ENCODE data around the gene SYDE2. TPM values are rescaled to one million over a fixed set of nuclear protein-coding genes. Genes with fewer than 3 reads are reported as not detected.

SYDE2 gene
- total and polyA plus RNA-seq, 9 of the 15 experiments (the other 6 are each of a cell fraction or from before 2014, with no cell fraction given) = 0.39 to 8.7 (median 4.5) TPM

- ChIA-PET CTCF (ENCODE audit: low intra/inter-chr PET ratio) (interaction anchor here (1.0 kb wide), 1 partner anchor 121 kb away, joined by 3 read pairs; no protein-coding TSS in a partner anchor), POLR2A (interaction anchor here (0.8 to 1.9 kb wide), 5 partner anchors 9 to 47 kb away, joined by 3 to 14 read pairs (median 5); no protein-coding TSS in a partner anchor)
- 48% methylated on average over 8 of the region's 8 CpGs for WGBS (ENCODE audit: insufficient coverage, low coverage, missing lambda C conversion rate)
- H3K27me3 ChIP-seq (ENCODE audit: control insufficient read depth in 2 of 2, insufficient read depth in 2 of 2, low read length in 2 of 2) = no peaks in the 10 kb centered on the region
- H2AFZ ChIP-seq (ENCODE audit: low read depth, low read length) = peak overlapping the region; percentile 7; the same call in 1 of the 2 replicates
- in situ Hi-C loops (cut with MboI) (no loop called here), intact Hi-C loops (cut with micrococcal nuclease) (no loop called here)
- no peak overlapping the region; the same call in 1 of the 2 replicates for H3K4me2 ChIP-seq (ENCODE audit: insufficient read depth, low read length)
- H3K9me1 ChIP-seq (ENCODE audit: control insufficient read depth, insufficient read depth, low read length) = no peaks in the 10 kb centered on the region
- H3K27ac ChIP-seq (ENCODE audit: extremely low read depth, low read depth, low read length) = no peak overlapping the region
- no peaks in the 10 kb centered on the region for H3K9me3 ChIP-seq (replicated peaks; ENCODE audit: control insufficient read depth, insufficient read depth, low read depth, low read length)
- no peaks in the 10 kb centered on the region for H4K20me1 ChIP-seq (replicated peaks; ENCODE audit: control insufficient read depth, insufficient read depth, low read length)
- no peaks in the 10 kb centered on the region for H3K79me2 ChIP-seq (ENCODE audit: control insufficient read depth, insufficient read depth, low read length)
- FAIRE-seq (peak; percentile 15), DNase-seq (ENCODE audit: extremely low read depth in 1 of 4, low spot score in 3 of 4) (peak in 2 of 4 experiments; percentile 26 to 35), ATAC-seq (peak; percentile 88)
- H3K4me1 ChIP-seq (replicated peaks in 1 of 2; ENCODE audit: control insufficient read depth in 2 of 2, insufficient read depth in 2 of 2, low read length in 2 of 2) = peaks cover 6 to 9% of the 10 kb centered on the region in 2 experiments; a peak in 4 of 5 replicates
- no peak overlapping the region for H3K4me3 ChIP-seq
- no peak overlapping the region for H3K9ac ChIP-seq (ENCODE audit: insufficient read depth in 1 of 2, low read depth in 2 of 2, low read length in 2 of 2)
- BruUV-seq (replicated peaks) = no TSS peak
- no peaks in the 10 kb centered on the region for H3K36me3 ChIP-seq (ENCODE audit: control insufficient read depth, insufficient read depth, low read length)
- TF ChIP-seq ZBTB7A (IDR thresholded peaks at IDR 0.05; ENCODE audit: borderline replicate concordance, control insufficient read depth, low read depth, low read length) (no peak), SMC3 (conservative IDR thresholded peaks at IDR 0.05; ENCODE audit: insufficient read depth, low read depth, low read length) (0 out of 2 replicates have a peak, but pooled peaks have one; percentile 18), SRSF9 (IDR thresholded peaks at IDR 0.05; ENCODE audit: borderline replicate concordance, low read depth, low read length) (no peak), TRIM28 (IDR thresholded peaks at IDR 0.05) (no peak), HNRNPH1 (optimal IDR thresholded peaks at IDR 0.05; ENCODE audit: low read depth, low read length) (no peak), CHAMP1 (IDR thresholded peaks at IDR 0.05) (no peak), CBX1 (IDR thresholded peaks at IDR 0.05; ENCODE audit: low read depth) (no peak), MCM2 (IDR thresholded peaks at IDR 0.05; ENCODE audit: low read depth) (no peak), REST (IDR thresholded peaks at IDR 0.05; ENCODE audit: borderline replicate concordance) (peak; percentile 60), REST (CRISPR knock-in tag; IDR thresholded peaks at IDR 0.05; ENCODE audit: low read depth) (no peak)
Observed at GRCh38 chr1:85230305-85230977, 29.6 kb upstream of the SYDE2 start.
